SK-N-MC (cell line): ENCODE measurements around the gene RPS16.

ENCODE experiments used
- EZH2 ChIP-seq: fragments of 200-600 bp; sonication (generic); IDR thresholded peaks from one replicate; pipeline ENCODE4 v1.6.1; 2017; ENCODE audit warnings: antibody characterized with exemption
- FOXP2 ChIP-seq: optimal IDR thresholded peaks from 2 replicates; pipeline ENCODE3; 2011; ENCODE audit warnings: mild to moderate bottlenecking, moderate library complexity; ENCODE audit not compliant: insufficient read depth; ENCODE audit errors: extremely low read length, control extremely low read depth
- POLR2AphosphoS5 ChIP-seq: IDR thresholded peaks from 2 replicates; pipeline ENCODE4 v1.6.1; 2012; ENCODE audit warnings: mild to moderate bottlenecking, low read depth, low read length, borderline replicate concordance

GRCh38 chr19:39413272-39413910, 22.4 kb downstream of the RPS16 start:
- TF ChIP-seq POLR2AphosphoS5 = peak; percentile 54; the same call in 1 of the 2 replicates
- no peak for TF ChIP-seq EZH2
- TF ChIP-seq FOXP2 = no peak
